Right renal pelvis (tissue), 4 donors: ENCODE measurements around the gene ADAMTS17. TPM values are rescaled to one million over a fixed set of nuclear protein-coding genes. Genes with fewer than 3 reads are reported as not detected.

ENCODE experiments used
- DNase-seq, 4 donors: peaks; one replicate each; pipeline ENCODE4 v3.0.0-alpha.2; 2013; ENCODE audit warnings: low read depth in 4 of 4, low spot score in 3 of 4, missing footprints in 1 of 4
- polyA plus RNA-seq, 4 donors: library from polyadenylated mRNA; unstranded; fragments of 120-200 nt; gene quantifications; one replicate each; pipeline ENCODE4 v1.2.1, GENCODE V29; 2013; ENCODE audit not compliant: insufficient read length in 4 of 4

ADAMTS17 gene
- polyA plus RNA-seq, 4 donors, result 1.9 to 3.4 (median 2.6) TPM

- no peak for DNase-seq
Measured at GRCh38 chr15:100278596-100279380, 63.0 kb downstream of the ADAMTS17 start.

- no peak for DNase-seq
Measured at GRCh38 chr15:100277087-100277855, 64.5 kb downstream of the ADAMTS17 start.

GRCh38 chr15:100276506-100276905 lies 65.3 kb downstream of the ADAMTS17 start:
- no peak for DNase-seq

- DNase-seq, result no peak
Measured at GRCh38 chr15:100275641-100276040, 66.1 kb downstream of the ADAMTS17 start.

- DNase-seq, result no peak
Measured at GRCh38 chr15:100269831-100270230, 71.9 kb downstream of the ADAMTS17 start.

- DNase-seq, result no peak
Measured at GRCh38 chr15:100266166-100266565, 75.6 kb downstream of the ADAMTS17 start.

- no peak for DNase-seq
Measured at GRCh38 chr15:100265641-100266035, 76.1 kb downstream of the ADAMTS17 start.

- DNase-seq, result no peak
Measured at GRCh38 chr15:100264994-100265640, 76.7 kb downstream of the ADAMTS17 start.

- DNase-seq, result no peak
Measured at GRCh38 chr15:100263721-100264455, 77.9 kb downstream of the ADAMTS17 start.

GRCh38 chr15:100263031-100263430 lies 78.7 kb downstream of the ADAMTS17 start:
- no peak for DNase-seq

GRCh38 chr15:100261302-100262240 lies 80.2 kb downstream of the ADAMTS17 start:
- no peak for DNase-seq

- DNase-seq, result no peak
Measured at GRCh38 chr15:100259266-100259665, 82.5 kb downstream of the ADAMTS17 start.

- DNase-seq, result no peak
Measured at GRCh38 chr15:100256970-100257650, 84.7 kb downstream of the ADAMTS17 start.

GRCh38 chr15:100256101-100256969 lies 85.4 kb downstream of the ADAMTS17 start:
- DNase-seq, result no peak

- DNase-seq, result no peak
Measured at GRCh38 chr15:100255644-100256043, 86.1 kb downstream of the ADAMTS17 start.

- DNase-seq, result no peak
Measured at GRCh38 chr15:100254691-100255090, 87.1 kb downstream of the ADAMTS17 start.

GRCh38 chr15:100254285-100254684 lies 87.5 kb downstream of the ADAMTS17 start:
- no peak for DNase-seq

GRCh38 chr15:100253640-100254039 lies 88.1 kb downstream of the ADAMTS17 start:
- no peak for DNase-seq
